HG02798 (cell line): ENCODE measurements around the gene FUCA2.
A peak's percentile ranks its signal among the peaks of the same experiment; 100 is the strongest.

Experiments used
- ATAC-seq: cut with Tn5 transposase; IDR thresholded peaks from one replicate; pipeline ENCODE4 v1.9.1; 2021; ENCODE audit warnings: mild to moderate bottlenecking; ENCODE audit not compliant: unreplicated experiment, poor library complexity

Gene FUCA2

GRCh38 chr6:143510991-143511891 is at the start of gene FUCA2:
FUCA2 (minus strand) TSS chr6:143511720; CDS start chr6:143511634, 86 bp downstream.
- peak; percentile 69 for ATAC-seq

GRCh38 chr6:143561105-143561704 is 49.7 kb upstream of the FUCA2 start:
- ATAC-seq: no peak

GRCh38 chr6:143559051-143559660 is 47.6 kb upstream of the FUCA2 start:
- ATAC-seq: no peak

- ATAC-seq: no peak
Measured at GRCh38 chr6:143556529-143556928, 45.0 kb upstream of the FUCA2 start.

DNA sequence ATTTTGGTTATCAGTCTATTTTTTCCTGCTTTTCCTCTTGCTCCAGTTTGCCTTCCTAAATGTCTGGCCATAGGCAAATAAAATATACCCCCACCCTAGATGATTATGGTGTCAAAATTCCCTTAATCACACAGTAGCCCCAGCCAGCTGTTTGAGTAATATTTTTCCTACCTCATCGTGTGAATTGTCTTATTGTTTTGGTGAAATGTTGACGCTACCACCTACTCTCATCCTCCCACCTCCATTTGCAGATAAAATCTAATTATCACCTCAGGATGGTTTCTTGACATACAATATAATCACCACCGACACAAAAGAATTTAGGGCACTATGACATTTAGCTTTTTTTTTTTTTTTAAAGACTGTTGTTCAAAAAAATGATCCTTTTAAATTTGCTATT is 44.1 kb upstream of the FUCA2 start:
- no peak for ATAC-seq

- ATAC-seq: no peak
Measured at GRCh38 chr6:143555071-143555492, 43.6 kb upstream of the FUCA2 start.

- ATAC-seq: no peak
Measured at GRCh38 chr6:143553337-143553736, 41.8 kb upstream of the FUCA2 start.

GRCh38 chr6:143549949-143550268 is 38.4 kb upstream of the FUCA2 start:
- peak; percentile 32 for ATAC-seq

DNA sequence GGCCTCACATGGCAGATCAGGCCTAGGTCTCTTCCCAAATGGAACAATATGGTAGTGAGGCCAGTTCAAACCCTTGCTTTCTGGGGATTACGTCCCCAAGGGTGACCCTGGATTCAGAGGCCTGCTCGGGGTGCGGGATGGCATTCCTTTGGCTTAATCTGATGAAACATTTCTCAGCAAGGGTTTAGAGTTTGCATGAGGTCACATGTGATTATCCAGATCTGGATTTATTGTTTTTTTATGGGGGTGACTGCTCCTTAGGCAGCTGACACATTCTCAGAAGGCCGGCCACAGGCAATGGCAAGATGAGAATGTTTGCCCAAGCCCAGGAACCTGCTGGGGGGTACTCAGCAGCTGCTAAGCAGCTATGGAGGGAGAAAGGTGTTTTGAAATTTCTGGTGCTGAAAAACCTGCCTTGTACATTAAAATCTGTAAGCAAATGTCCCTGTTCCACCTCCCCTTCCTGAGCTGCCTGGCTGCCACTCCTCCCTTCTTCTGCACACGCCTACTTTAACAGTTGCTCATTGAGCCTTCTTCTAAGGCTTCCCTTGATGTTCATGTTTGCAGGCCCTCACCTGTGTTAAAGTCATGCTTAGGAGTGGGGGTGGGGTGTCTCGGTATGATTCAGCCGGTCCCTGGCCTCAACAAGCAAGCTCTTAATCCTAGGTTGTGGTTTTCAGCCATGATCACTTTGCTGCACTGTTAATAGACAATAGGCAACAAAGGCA is 37.9 kb upstream of the FUCA2 start:
- peak; percentile 73 for ATAC-seq

DNA sequence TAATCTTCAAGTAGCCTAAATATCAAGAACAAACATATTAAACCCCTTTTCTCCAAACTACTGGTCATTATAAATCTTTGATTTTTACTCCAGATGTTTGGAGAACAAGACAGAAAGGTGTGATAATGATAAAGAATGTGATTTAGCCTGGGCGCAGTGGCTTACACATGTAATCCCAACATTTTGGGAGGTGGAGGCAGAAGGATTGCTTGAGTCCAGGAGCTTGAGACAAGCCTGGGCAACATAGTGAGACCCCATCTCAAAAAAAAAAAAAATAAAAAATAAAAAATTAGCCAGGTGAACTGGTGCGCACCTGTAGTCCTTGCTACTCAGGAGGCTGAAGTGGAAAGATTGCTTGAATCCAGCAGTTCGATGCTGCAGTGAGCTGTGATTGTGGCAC is 35.1 kb upstream of the FUCA2 start:
- ATAC-seq: no peak

GRCh38 chr6:143545976-143546547 is 34.5 kb upstream of the FUCA2 start:
- ATAC-seq: no peak

GRCh38 chr6:143545165-143545564 is 33.6 kb upstream of the FUCA2 start:
- ATAC-seq: no peak

DNA sequence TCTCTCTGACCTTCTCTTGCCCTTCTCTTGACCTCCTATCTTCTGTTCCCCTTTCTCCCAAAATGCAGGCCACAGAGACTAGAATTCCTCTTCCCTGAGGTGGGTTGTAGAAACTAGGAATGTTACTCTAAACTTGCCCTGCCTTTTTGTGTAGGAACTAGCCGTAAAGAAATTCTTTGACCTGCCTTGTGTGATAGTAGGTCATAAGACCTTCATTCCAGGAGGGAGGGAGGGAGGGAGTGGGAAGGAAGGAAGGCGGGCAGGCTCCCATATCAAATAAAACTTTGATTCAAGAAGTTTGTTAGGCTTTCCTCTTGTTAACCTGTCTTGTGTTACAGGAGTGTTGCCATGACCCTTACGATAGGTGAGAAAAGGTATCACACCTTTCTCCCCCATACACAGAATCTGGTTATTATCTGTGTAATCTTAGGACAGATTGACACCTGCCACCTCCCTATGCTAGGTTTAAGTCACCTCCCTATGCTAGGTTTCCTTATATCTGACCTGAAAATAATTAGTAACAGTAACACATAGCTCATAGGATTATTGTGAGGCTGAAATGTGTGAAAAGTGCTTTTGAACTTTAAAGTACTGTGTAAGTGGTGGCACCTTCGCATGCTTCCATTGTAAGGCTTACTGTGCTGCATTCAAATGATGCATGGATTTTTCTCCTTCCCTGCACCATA is 32.6 kb upstream of the FUCA2 start:
- ATAC-seq: no peak

GRCh38 chr6:143543435-143543834 is 31.9 kb upstream of the FUCA2 start:
- no peak for ATAC-seq

DNA sequence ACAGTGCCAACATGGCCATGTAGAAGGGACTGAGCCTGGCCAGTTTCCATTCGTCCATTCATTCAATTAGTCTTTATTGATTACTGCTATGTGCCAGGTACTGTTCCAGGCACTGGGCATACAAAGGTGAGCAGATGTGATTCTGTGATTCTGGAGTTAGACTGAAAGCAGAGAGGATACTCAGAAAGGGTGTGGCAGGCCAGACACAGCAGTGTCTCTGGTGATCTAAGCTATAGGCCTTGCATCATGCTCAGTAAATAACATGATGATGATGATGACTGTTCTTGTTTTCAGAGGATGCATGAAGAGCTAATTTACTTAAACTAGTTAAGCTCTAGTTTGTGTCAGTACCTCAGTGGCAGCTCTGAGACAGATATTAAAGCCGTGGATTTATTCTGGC is 31.4 kb upstream of the FUCA2 start:
- no peak for ATAC-seq

DNA sequence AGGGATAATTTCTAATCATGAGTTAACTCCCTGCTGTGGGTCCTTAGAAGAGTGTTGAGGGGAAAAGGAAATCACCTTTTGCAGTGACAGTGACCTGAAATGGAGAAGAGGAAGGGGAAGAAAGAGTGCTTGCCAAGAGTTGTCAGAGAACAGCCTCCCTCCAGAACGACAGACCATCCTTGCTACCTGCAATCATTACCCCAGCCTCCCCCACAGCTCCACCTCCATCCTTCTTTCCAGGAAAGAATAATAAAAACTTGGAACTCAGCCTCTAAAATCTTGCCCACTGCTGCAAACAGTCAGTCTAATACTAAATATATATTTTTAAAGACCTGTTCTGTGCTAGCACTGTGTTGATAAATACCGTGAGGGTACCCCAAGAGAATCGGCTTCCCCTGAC is 28.7 kb upstream of the FUCA2 start:
- ATAC-seq: no peak

- ATAC-seq: no peak
Measured at GRCh38 chr6:143539734-143540133, 28.2 kb upstream of the FUCA2 start.

DNA sequence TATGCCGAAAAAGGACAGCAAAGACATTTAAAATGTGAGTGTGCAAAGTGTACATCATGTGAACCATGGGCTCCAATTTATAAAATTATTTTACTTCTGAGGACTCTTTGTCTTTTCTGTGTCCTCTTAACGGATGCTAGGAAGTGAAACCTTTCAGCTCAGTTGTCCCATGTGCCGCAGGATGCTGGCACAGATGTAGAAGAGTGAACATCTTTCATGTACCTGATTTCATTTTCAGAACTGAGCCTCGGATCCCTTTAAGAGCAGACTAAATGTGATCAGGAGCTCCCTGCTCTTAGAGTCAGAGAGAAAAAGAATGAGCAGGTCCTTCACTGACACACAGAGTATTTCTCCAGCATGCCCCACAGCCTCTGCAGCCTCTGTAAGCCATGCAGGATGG is 27.6 kb upstream of the FUCA2 start:
- no peak for ATAC-seq

DNA sequence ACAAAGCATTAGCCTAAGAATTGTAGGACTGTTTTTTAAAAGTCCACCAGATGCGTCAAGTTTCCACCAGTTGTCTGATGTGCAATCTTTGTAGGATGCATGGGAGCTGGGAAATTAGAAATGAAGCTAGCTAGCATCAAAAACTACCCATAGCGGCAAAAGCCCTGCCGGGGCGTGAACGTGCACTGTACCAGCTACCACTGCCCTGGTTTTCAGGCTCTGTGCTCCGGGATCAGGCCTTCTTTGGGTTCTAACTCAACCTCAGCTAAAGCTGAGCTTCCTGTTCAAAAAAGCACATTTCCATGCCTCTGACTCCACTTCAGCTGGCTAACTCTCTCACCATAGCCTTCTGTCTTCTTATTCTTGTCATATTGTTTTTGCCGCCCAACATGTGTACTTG is 26.9 kb upstream of the FUCA2 start:
- no peak for ATAC-seq
